Neural progenitor cell (in vitro differentiated cells): ENCODE measurements around the gene SMARCC1. TPM values are rescaled to one million over a fixed set of nuclear protein-coding genes. Genes with fewer than 3 reads are reported as not detected.

Source experiments
- DNase-seq: peaks from one replicate; pipeline ENCODE4 v3.0.0-alpha.2; 2016; ENCODE audit warnings: low spot score
- H2AFZ ChIP-seq: fragments of 200-600 bp; sonication (generic); replicated peaks from 2 replicates; pipeline ENCODE4 v1.6.1; 2016; ENCODE audit warnings: antibody characterized with exemption
- H3F3A ChIP-seq: fragments of 200-600 bp; sonication (generic); 2 replicates; pipeline ENCODE4 v1.6.1; 2016; ENCODE audit warnings: antibody characterized with exemption, low read depth
- H3K27ac ChIP-seq: fragments of 200-600 bp; sonication (generic); 2 replicates; pipeline ENCODE4 v1.5.1; 2016; ENCODE audit warnings: mild to moderate bottlenecking
- H3K27me3 ChIP-seq: fragments of 200-600 bp; sonication (generic); 2 replicates; pipeline ENCODE4 v1.6.1; 2016; ENCODE audit warnings: mild to moderate bottlenecking, moderate library complexity
- H3K36me3 ChIP-seq: fragments of 200-600 bp; sonication (generic); 2 replicates; pipeline ENCODE4 v1.5.1; 2016
- H3K4me1 ChIP-seq: fragments of 200-600 bp; sonication (generic); 2 replicates; pipeline ENCODE4 v1.6.1; 2016; ENCODE audit warnings: mixed run types
- H3K4me2 ChIP-seq: fragments of 200-600 bp; sonication (generic); 2 replicates; pipeline ENCODE4 v1.6.1; 2016
- H3K4me3 ChIP-seq: fragments of 200-600 bp; sonication (generic); 2 replicates; pipeline ENCODE4 v1.5.1; 2016
- H3K79me2 ChIP-seq: fragments of 200-600 bp; sonication (generic); 2 replicates; pipeline ENCODE4 v1.6.1; 2016; ENCODE audit warnings: low read depth
- H3K9ac ChIP-seq: fragments of 200-600 bp; sonication (generic); 2 replicates; pipeline ENCODE4 v1.6.1; 2016
- H3K9me3 ChIP-seq: fragments of 200-600 bp; sonication (generic); 2 replicates; pipeline ENCODE4 v1.5.1; 2016; ENCODE audit warnings: low read depth
- H4K20me1 ChIP-seq: fragments of 200-600 bp; sonication (generic); 2 replicates; pipeline ENCODE4 v1.6.1; 2016; ENCODE audit warnings: low read depth
- H3K27ac Mint-ChIP-seq: 3 replicates; pipeline ENCODE4 v1.8.0; 2021; ENCODE audit warnings: mixed read lengths
- H3K27me3 Mint-ChIP-seq: 2 replicates; pipeline ENCODE4 v1.8.0; 2022; ENCODE audit warnings: low read depth, mild to moderate bottlenecking, inconsistent platforms, moderate library complexity, mixed read lengths; ENCODE audit not compliant: insufficient read depth
- H3K36me3 Mint-ChIP-seq: 3 replicates; pipeline ENCODE4 v1.8.0; 2021; ENCODE audit warnings: mixed read lengths
- H3K4me1 Mint-ChIP-seq: 3 replicates; pipeline ENCODE4 v1.8.0; 2021; ENCODE audit warnings: mixed read lengths
- H3K4me3 Mint-ChIP-seq: 3 replicates; pipeline ENCODE4 v1.8.0; 2021; ENCODE audit warnings: mild to moderate bottlenecking, moderate library complexity, mixed read lengths
- H3K9me3 Mint-ChIP-seq: 3 replicates; pipeline ENCODE4 v1.8.0; 2020; ENCODE audit warnings: mixed read lengths
- EZH2 ChIP-seq: fragments of 200-600 bp; sonication (generic); IDR thresholded peaks from 2 replicates; pipeline ENCODE4 v1.6.1; 2017; ENCODE audit warnings: antibody characterized with exemption, mild to moderate bottlenecking, moderate library complexity
- EZH2phosphoT487 ChIP-seq: fragments of 200-600 bp; sonication (generic); IDR thresholded peaks from 2 replicates; pipeline ENCODE4 v1.6.1; 2017; ENCODE audit warnings: antibody characterized with exemption
- total RNA-seq: library from RNA; depleted of rRNA; stranded (reverse); fragments of >200 nt; gene quantifications from 2 replicates; pipeline ENCODE4 v1.2.3, GENCODE V29; 2015; ENCODE audit warnings: low replicate concordance
- TF ChIP-seq, protein P1 (sequence below): fragments of 200-600 bp; sonication (generic); IDR thresholded peaks from 2 replicates; pipeline ENCODE4 v1.5.1; 2017; ENCODE audit warnings: antibody characterized with exemption, mild to moderate bottlenecking

Gene SMARCC1
- total RNA-seq, 1 donor from 2014 or later = 175 TPM

GRCh38 chr3:47681016-47681415 lies 100.7 kb downstream of the SMARCC1 start:
- peaks cover 39% of the 10 kb centered on the region for H3K36me3 ChIP-seq

DNA sequence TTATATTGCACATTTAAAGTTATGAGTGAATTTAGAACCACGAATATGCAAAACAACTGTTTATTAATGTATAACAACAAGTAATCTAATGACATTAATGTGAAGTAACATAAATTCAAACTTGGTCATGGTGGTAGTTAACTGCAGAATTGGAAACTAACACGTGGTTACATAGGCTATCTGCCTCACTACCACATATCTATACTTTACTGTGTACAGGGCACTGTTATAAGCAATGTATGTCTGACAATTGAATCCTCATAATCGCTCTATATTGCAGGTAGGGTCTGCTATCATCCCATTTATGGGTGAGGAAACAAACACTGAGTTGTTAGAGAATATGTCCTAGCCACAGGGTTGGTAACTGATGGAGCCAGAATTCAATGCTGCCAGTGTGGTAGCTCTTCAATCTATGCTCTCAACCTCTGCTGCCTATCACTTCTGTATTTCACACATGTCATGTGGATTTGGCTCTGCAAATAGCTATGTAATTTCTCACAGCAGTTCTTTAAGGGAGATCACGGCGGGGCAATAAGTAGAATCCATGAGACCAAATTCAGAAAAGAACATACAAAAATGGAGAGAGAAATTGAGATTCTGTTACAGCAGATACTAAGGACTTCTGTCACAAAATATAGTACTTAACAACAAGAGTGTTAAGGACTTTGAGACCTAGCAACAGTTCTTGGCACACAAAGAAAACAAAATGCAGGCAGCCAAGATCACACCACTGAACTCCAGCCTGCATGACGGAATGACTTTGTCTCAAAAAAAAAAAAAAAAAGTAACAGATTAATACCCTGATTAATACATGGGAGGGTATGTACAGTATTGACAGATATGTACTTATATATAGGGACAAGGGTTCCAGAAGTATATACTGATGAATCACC lies 103.0 kb downstream of the SMARCC1 start:
- Histone ChIP-seq H3K79me2 (peaks cover 39% of the 10 kb centered on the region), H3K9ac (no peak overlapping the region), H3K27me3 (no peaks in the 10 kb centered on the region), H3K36me3 (peaks cover 50% of the 10 kb centered on the region), H3K9me3 (no peaks in the 10 kb centered on the region), H2AFZ (no peak overlapping the region), H3K4me3 (no peak overlapping the region), H3K4me1 (no peaks in the 10 kb centered on the region), H4K20me1 (peaks cover 4% of the 10 kb centered on the region), H3K27ac (no peak overlapping the region), H3F3A (peaks cover 59% of the 10 kb centered on the region), H3K4me2 (no peak overlapping the region)
- Mint-ChIP-seq H3K27me3 (peaks cover 4% of the 10 kb centered on the region), H3K27ac (no peak overlapping the region), H3K4me1 (no peaks in the 10 kb centered on the region), H3K36me3 (peaks cover 52% of the 10 kb centered on the region), H3K9me3 (no peaks in the 10 kb centered on the region), H3K4me3 (no peak overlapping the region)
- no peak for TF ChIP-seq EZH2
- no peak for TF ChIP-seq EZH2phosphoT487
- TF ChIP-seq, protein P1, sequence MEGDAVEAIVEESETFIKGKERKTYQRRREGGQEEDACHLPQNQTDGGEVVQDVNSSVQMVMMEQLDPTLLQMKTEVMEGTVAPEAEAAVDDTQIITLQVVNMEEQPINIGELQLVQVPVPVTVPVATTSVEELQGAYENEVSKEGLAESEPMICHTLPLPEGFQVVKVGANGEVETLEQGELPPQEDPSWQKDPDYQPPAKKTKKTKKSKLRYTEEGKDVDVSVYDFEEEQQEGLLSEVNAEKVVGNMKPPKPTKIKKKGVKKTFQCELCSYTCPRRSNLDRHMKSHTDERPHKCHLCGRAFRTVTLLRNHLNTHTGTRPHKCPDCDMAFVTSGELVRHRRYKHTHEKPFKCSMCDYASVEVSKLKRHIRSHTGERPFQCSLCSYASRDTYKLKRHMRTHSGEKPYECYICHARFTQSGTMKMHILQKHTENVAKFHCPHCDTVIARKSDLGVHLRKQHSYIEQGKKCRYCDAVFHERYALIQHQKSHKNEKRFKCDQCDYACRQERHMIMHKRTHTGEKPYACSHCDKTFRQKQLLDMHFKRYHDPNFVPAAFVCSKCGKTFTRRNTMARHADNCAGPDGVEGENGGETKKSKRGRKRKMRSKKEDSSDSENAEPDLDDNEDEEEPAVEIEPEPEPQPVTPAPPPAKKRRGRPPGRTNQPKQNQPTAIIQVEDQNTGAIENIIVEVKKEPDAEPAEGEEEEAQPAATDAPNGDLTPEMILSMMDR = no peak
- no peak for DNase-seq

More at GRCh38 chr3:47681016-47681415, 100.7 kb downstream of the SMARCC1 start:
- H3K79me2 ChIP-seq = peaks cover 39% of the 10 kb centered on the region
- H3K27ac ChIP-seq = peak overlapping the region; percentile 17
- peaks cover 44% of the 10 kb centered on the region for H3F3A ChIP-seq
- no peak overlapping the region for H3K4me2 ChIP-seq
- H3K4me1 ChIP-seq = no peaks in the 10 kb centered on the region
- peaks cover 3% of the 10 kb centered on the region for H4K20me1 ChIP-seq
- H3K27me3 ChIP-seq = no peaks in the 10 kb centered on the region
- Mint-ChIP-seq H3K9me3 (no peaks in the 10 kb centered on the region), H3K27ac (no peak overlapping the region), H3K36me3 (peaks cover 42% of the 10 kb centered on the region), H3K27me3 (peaks cover 4% of the 10 kb centered on the region), H3K4me1 (no peaks in the 10 kb centered on the region), H3K4me3 (no peak overlapping the region)
- TF ChIP-seq EZH2phosphoT487 (no peak), EZH2 (no peak)
- TF ChIP-seq, protein P1 = no peak
- no peak overlapping the region for H2AFZ ChIP-seq
- H3K4me3 ChIP-seq = no peak overlapping the region
- no peak overlapping the region for H3K9ac ChIP-seq
- no peaks in the 10 kb centered on the region for H3K9me3 ChIP-seq
- no peak for DNase-seq

DNA sequence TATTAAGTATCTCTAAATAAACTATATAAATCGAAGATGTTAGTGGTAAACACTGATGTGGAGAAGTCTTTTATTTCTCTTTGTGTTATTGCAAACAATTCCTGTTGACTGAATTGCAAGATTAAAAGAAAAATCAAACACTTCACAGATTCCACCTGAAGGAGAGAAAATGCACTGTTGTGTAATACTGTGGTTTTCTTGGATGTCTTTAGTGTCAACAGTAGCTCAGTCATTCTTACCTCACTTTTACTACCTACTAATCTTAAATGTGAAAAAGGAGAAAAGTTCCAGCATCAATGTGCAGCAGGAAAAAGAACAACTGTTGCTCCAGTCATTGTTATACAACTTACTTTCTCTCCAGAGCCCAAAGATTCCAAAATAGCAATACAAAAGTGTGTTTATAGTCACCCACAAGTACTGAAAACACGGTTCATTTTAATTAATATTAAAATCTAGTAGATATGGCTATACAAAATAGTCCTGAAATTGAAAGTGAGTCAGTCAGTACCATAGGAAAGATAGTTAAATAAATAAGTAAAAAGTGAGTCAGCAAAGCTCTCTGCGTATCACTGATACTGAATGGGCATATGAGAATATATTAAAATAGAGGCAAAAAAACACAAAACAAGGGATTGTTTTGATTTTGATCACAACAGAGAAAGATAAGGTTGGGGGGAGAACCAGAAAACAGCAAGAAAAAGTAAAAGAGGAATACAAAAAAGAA lies 112.5 kb downstream of the SMARCC1 start:
- no peak for DNase-seq
- Mint-ChIP-seq H3K27me3 (peaks cover 2% of the 10 kb centered on the region), H3K4me3 (no peak overlapping the region), H3K27ac (no peak overlapping the region), H3K36me3 (peaks cover 31% of the 10 kb centered on the region), H3K9me3 (no peaks in the 10 kb centered on the region), H3K4me1 (no peaks in the 10 kb centered on the region)
- Histone ChIP-seq H3F3A (peaks cover 14% of the 10 kb centered on the region), H3K27ac (no peak overlapping the region), H3K9me3 (no peaks in the 10 kb centered on the region), H3K79me2 (peaks cover 5% of the 10 kb centered on the region), H3K4me1 (no peaks in the 10 kb centered on the region), H4K20me1 (no peaks in the 10 kb centered on the region), H3K9ac (no peak overlapping the region), H3K27me3 (no peaks in the 10 kb centered on the region), H3K4me2 (no peak overlapping the region), H2AFZ (no peak overlapping the region), H3K4me3 (no peak overlapping the region), H3K36me3 (peaks cover 33% of the 10 kb centered on the region)
- TF ChIP-seq EZH2phosphoT487 = no peak
